ENCODE measurements around the gene PPP6R2. TPM values are rescaled to one million over a fixed set of nuclear protein-coding genes. Genes with fewer than 3 reads are reported as not detected.

Gene PPP6R2
- polyA plus RNA-seq, 1 donor from 2014 or later: 85.4 TPM

- TF ChIP-seq POLR2AphosphoS5 (IDR thresholded peaks at IDR 0.05) (no peak), MXI1 (conservative IDR thresholded peaks at IDR 0.05; ENCODE audit: poor library complexity, severe bottlenecking) (no peak), EP300 (conservative IDR thresholded peaks at IDR 0.05; ENCODE audit: poor library complexity, severe bottlenecking) (no peak), TAF1 (IDR thresholded peaks at IDR 0.05; ENCODE audit: low read depth) (no peak), EZH2 (IDR thresholded peaks at IDR 0.05; ENCODE audit: borderline replicate concordance, insufficient read depth, low read length, poor library complexity, severe bottlenecking) (no peak), RAD21 (conservative IDR thresholded peaks at IDR 0.05) (no peak), CTCF (IDR thresholded peaks at IDR 0.05; ENCODE audit: poor library complexity, severe bottlenecking) (no peak), REST (IDR thresholded peaks at IDR 0.05; ENCODE audit: borderline replicate concordance) (no peak)
- Histone ChIP-seq H3K9ac (ENCODE audit: low read length) (no peak overlapping the region), H3K79me2 (replicated peaks; ENCODE audit: insufficient read depth, low read length) (peaks cover 35% of the 10 kb centered on the region), H3F3A (ENCODE audit: insufficient read depth, low read length, poor library complexity, severe bottlenecking) (no peaks in the 10 kb centered on the region), H3K9me2 (ENCODE audit: insufficient read depth, low read length) (no peaks in the 10 kb centered on the region), H3K4me3 (ENCODE audit: low read length) (no peak overlapping the region), H3K27ac (ENCODE audit: low read length) (no peak overlapping the region), H3K4me2 (ENCODE audit: low read length) (no peak overlapping the region), H4K20me1 (ENCODE audit: insufficient read depth) (peaks cover 12% of the 10 kb centered on the region), H3K36me3 (ENCODE audit: insufficient read depth, low read length) (no peaks in the 10 kb centered on the region), H3K27me3 (ENCODE audit: insufficient read depth, low read depth, low read length) (no peaks in the 10 kb centered on the region), H3K9me3 (ENCODE audit: low read length) (no peaks in the 10 kb centered on the region), H2AFZ (ENCODE audit: low read depth, low read length) (no peak overlapping the region)
Observed at GRCh38 chr22:50294319-50294656, 48.8 kb upstream of the PPP6R2 start.

- Histone ChIP-seq H3F3A (ENCODE audit: insufficient read depth, low read length, poor library complexity, severe bottlenecking) (no peaks in the 10 kb centered on the region), H3K36me3 (ENCODE audit: insufficient read depth, low read length) (no peaks in the 10 kb centered on the region), H3K4me2 (ENCODE audit: low read length) (no peak overlapping the region), H2AFZ (ENCODE audit: low read depth, low read length) (no peak overlapping the region), H3K27ac (ENCODE audit: low read length) (no peak overlapping the region), H4K20me1 (ENCODE audit: insufficient read depth) (peaks cover 12% of the 10 kb centered on the region), H3K9me2 (ENCODE audit: insufficient read depth, low read length) (no peaks in the 10 kb centered on the region), H3K27me3 (ENCODE audit: insufficient read depth, low read depth, low read length) (no peaks in the 10 kb centered on the region), H3K79me2 (replicated peaks; ENCODE audit: insufficient read depth, low read length) (peaks cover 50% of the 10 kb centered on the region), H3K9me3 (ENCODE audit: low read length) (no peaks in the 10 kb centered on the region), H3K4me3 (ENCODE audit: low read length) (no peak overlapping the region), H3K9ac (ENCODE audit: low read length) (no peak overlapping the region)
- no peak for TF ChIP-seq MXI1 (conservative IDR thresholded peaks at IDR 0.05; ENCODE audit: poor library complexity, severe bottlenecking)
- no peak for TF ChIP-seq TAF1 (IDR thresholded peaks at IDR 0.05; ENCODE audit: low read depth)
- no peak for TF ChIP-seq SMC3 (conservative IDR thresholded peaks at IDR 0.05; ENCODE audit: poor library complexity)
- TF ChIP-seq RAD21 (conservative IDR thresholded peaks at IDR 0.05): no peak
- no peak for TF ChIP-seq POLR2AphosphoS5 (IDR thresholded peaks at IDR 0.05)
- no peak for TF ChIP-seq EP300 (conservative IDR thresholded peaks at IDR 0.05; ENCODE audit: poor library complexity, severe bottlenecking)
- TF ChIP-seq CTCF (IDR thresholded peaks at IDR 0.05; ENCODE audit: poor library complexity, severe bottlenecking): no peak
- no peak for TF ChIP-seq EZH2 (IDR thresholded peaks at IDR 0.05; ENCODE audit: borderline replicate concordance, insufficient read depth, low read length, poor library complexity, severe bottlenecking)
- TF ChIP-seq REST (IDR thresholded peaks at IDR 0.05; ENCODE audit: borderline replicate concordance): no peak
Observed at GRCh38 chr22:50296658-50297490, 46.3 kb upstream of the PPP6R2 start.

All from neural cell (in vitro differentiated cells).